ENCODE results near the gene GABRB1.

The GABRB1 gene

GRCh38 chr4:47017081-47017480 is 14.3 kb upstream of the GABRB1 start:
- TF ChIP-seq CTCF (IDR thresholded peaks at IDR 0.05; ENCODE audit: borderline replicate concordance, insufficient read depth, low read depth, low read length) = no peak
- no peak overlapping the region for H3K4me3 ChIP-seq (ENCODE audit: low read depth, low read length)

- H3K4me3 ChIP-seq (ENCODE audit: low read depth, low read length) = no peak overlapping the region
- TF ChIP-seq CTCF (IDR thresholded peaks at IDR 0.05; ENCODE audit: borderline replicate concordance, insufficient read depth, low read depth, low read length) = no peak
These were observed 13.9 kb upstream of the GABRB1 start for GRCh38 chr4:47017494-47017893.

GRCh38 chr4:47031751-47032404 is 511 bp downstream of the GABRB1 start:
- H3K4me3 ChIP-seq (ENCODE audit: low read depth, low read length) = peak overlapping the region; percentile 61
- TF ChIP-seq CTCF (IDR thresholded peaks at IDR 0.05; ENCODE audit: borderline replicate concordance, insufficient read depth, low read depth, low read length) = no peak

GRCh38 chr4:47032405-47033106 is 1.2 kb downstream of the GABRB1 start:
- peak overlapping the region; percentile 61 for H3K4me3 ChIP-seq (ENCODE audit: low read depth, low read length)
- peak; percentile 90 for TF ChIP-seq CTCF (IDR thresholded peaks at IDR 0.05; ENCODE audit: borderline replicate concordance, insufficient read depth, low read depth, low read length)

- no peak overlapping the region for H3K4me3 ChIP-seq (ENCODE audit: low read depth, low read length)
- TF ChIP-seq CTCF (IDR thresholded peaks at IDR 0.05; ENCODE audit: borderline replicate concordance, insufficient read depth, low read depth, low read length) = no peak
These were observed 6.9 kb downstream of the GABRB1 start for GRCh38 chr4:47038263-47038662.

GRCh38 chr4:47040828-47041227 is 9.5 kb downstream of the GABRB1 start:
- H3K4me3 ChIP-seq (ENCODE audit: low read depth, low read length) = no peak overlapping the region
- no peak for TF ChIP-seq CTCF (IDR thresholded peaks at IDR 0.05; ENCODE audit: borderline replicate concordance, insufficient read depth, low read depth, low read length)

GRCh38 chr4:47043821-47044220 is 12.5 kb downstream of the GABRB1 start:
- TF ChIP-seq CTCF (IDR thresholded peaks at IDR 0.05; ENCODE audit: borderline replicate concordance, insufficient read depth, low read depth, low read length) = no peak
- no peak overlapping the region for H3K4me3 ChIP-seq (ENCODE audit: low read depth, low read length)

All from GM12875 (cell line).